HG02571 (cell line): Measurements from ENCODE around the gene TMEM119.
"Not testable (repeated sequence)": the region's sequence is repeated elsewhere in the genome, so short reads cannot be mapped to it uniquely, and the experiment has no call there.

Experiments used
- ATAC-seq: cut with Tn5 transposase; IDR thresholded peaks from one replicate; pipeline ENCODE4 v1.9.1; 2021; ENCODE audit warnings: mild to moderate bottlenecking, moderate library complexity; ENCODE audit not compliant: unreplicated experiment

The TMEM119 gene

GRCh38 chr12:108602976-108603704, 5.3 kb upstream of the TMEM119 start:
- no peak for ATAC-seq

- no peak for ATAC-seq
These were observed 4.4 kb upstream of the TMEM119 start for GRCh38 chr12:108602209-108602705.

- ATAC-seq: no peak
These were observed 2.8 kb upstream of the TMEM119 start for GRCh38 chr12:108600702-108601007.

- ATAC-seq: no peak
These were observed 2.2 kb upstream of the TMEM119 start for GRCh38 chr12:108599948-108600701.

- ATAC-seq: no peak
These were observed 1.7 kb upstream of the TMEM119 start for GRCh38 chr12:108599541-108599940.

GRCh38 chr12:108598553-108599250, 818 bp upstream of the TMEM119 start:
- ATAC-seq: no peak

- ATAC-seq: no peak
These were observed 878 bp downstream of the TMEM119 start for GRCh38 chr12:108596854-108597558.

GRCh38 chr12:108595711-108596647, 1.9 kb downstream of the TMEM119 start:
- ATAC-seq: no peak

- ATAC-seq: no peak
These were observed 2.7 kb downstream of the TMEM119 start for GRCh38 chr12:108594960-108595710.

- ATAC-seq: no peak
These were observed 3.5 kb downstream of the TMEM119 start for GRCh38 chr12:108594323-108594903.

- no peak for ATAC-seq
These were observed 5.6 kb downstream of the TMEM119 start for GRCh38 chr12:108592033-108592909.

- ATAC-seq: no peak
These were observed 6.5 kb downstream of the TMEM119 start for GRCh38 chr12:108591267-108591980.

- ATAC-seq: not testable (repeated sequence)
These were observed 7.4 kb downstream of the TMEM119 start for GRCh38 chr12:108590463-108590862.

GRCh38 chr12:108589840-108590229, 8.0 kb downstream of the TMEM119 start:
- ATAC-seq: no peak

GRCh38 chr12:108589028-108589839, 8.7 kb downstream of the TMEM119 start:
- no peak for ATAC-seq

GRCh38 chr12:108587826-108588225, 10.1 kb downstream of the TMEM119 start:
- ATAC-seq: no peak
